IPS-NIHi11 (cell line): ENCODE results near the gene CHRM4.

Experiments used
- DNase-seq: peaks from one replicate; pipeline ENCODE4 v3.0.0; 2012; ENCODE audit warnings: mixed read lengths, low spot score

CHRM4 gene

DNA sequence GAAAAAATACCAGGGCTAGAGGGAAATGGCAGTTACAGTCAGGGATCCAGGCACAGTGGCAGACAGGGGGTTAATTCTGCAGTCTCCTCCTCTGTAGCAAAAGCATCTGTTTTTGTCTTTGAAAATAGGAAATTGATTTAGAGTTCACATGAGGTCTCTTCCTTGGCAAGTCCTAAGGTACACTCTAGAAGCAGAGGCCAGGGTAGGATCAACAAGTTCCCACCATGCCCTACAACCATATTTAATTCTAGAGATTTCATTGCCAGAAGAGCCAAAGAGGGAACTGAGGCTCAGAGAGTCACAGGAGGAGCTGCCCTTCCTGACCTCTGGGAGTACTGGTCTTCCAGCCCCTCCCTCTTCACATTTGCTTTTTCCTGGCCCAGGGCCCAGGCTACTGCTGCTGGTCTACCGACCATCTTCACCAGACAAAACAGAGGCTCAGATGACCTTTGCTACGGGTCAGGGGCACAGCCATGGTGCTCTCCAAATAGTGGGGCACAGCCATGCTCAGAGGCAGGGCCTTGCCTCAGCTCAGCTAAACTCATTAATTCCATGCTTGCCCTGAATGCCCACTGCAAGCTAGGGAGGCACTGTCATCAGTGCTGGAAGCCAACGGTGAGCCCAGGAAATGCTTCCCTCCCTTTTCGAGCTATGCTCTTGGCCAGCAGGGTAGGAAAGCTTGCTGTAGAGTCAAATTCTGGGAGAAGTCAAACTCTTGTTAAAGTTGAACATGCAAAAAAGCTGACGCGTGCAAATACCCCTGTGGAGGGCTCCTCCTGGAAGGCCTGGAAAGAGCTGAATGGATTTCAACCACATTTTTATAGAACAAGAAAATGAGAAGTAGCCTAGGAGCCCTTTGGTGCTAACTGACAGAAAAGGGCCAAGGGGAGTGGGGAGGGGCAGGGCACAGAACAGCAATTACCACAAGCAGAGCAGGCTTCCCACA is 11.7 kb upstream of the CHRM4 start:
- no peak for DNase-seq

GRCh38 chr11:46397526-46397925 is 6.0 kb upstream of the CHRM4 start:
- no peak for DNase-seq

- DNase-seq: no peak
These were observed 2.2 kb upstream of the CHRM4 start for GRCh38 chr11:46393759-46394158.

DNA sequence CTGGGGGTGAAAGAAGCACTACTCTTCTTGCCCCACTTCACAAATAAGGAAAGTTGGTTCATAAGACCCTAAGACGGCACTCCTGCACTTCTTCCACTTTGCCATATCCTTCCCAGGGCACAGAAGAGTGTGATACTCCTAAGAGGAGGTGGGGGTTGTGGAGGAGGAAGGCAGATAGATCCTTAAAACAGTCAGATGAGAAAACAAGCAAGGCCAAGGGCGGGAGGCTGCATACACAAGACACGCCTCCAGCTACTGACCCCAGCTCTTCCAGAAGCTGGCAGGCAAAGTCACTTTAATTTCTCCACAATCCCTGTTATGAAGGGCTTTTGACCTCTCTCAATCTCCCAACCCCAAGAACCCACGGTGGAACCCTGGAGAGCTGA is 1.6 kb upstream of the CHRM4 start:
- DNase-seq: no peak

DNA sequence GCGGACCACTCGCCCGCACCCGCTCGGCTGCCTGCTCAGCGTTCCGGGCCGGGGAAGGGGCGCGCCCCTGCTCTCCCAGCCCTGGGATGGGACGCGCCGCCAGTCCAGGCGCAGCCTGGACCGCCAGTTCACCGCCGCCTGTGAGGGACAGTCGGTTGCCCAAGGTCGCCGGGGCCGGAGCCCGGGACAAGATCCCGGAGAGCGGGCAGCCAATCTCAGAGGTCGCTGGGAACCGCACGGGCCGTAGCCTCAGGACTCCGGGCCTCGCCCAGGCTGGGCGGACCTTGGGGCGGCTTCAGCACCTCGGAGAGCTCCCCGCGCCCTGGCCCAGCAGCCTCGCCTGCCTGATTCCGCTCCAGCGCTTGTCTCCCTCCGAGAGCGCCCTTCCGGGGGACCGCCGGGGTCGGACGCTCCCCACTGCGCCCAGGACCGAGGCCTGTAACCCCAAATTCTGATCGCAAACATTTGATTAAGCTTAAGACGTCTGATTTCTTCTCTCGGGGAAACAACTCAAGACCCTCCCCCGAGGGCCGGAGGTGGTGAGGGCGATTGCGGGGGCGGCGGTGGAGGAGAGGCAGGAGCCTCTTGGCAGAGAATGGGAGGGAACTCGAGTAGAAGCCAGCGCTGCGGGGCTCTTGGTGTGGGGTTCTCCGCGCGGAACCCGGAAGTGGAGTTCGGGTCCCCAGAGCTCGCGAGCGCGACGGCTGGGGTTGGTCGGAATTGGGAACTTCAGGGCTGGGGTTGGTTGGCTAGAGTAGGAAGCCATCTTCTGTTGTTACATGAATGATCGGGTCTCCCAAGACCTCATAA is 1.1 kb upstream of the CHRM4 start:
- DNase-seq: peak; percentile 98

DNA sequence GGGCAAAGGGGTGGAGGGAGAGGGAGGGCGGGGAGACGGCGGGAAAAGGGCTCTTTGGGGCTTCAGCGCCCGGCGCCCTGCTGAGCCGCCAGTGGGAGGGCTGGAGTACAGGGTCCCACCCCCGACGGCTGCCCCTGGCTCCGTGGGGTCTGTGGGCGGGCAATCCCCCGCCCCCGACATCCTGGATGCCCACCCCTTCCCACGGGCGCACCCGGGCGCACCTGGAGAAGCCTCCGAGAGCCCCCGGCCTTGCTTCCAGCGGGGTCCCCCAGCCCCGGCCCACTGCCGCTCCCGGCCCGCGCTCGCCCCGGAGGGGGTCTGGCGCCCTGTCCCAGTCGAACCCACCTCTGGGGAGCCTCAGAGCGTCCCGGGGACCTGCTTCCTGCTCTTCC is 394 bp downstream of the CHRM4 start:
- no peak for DNase-seq

GRCh38 chr11:46390331-46391171 is 1.0 kb downstream of the CHRM4 start:
- no peak for DNase-seq

GRCh38 chr11:46389450-46390330 is 1.9 kb downstream of the CHRM4 start:
- DNase-seq: peak; percentile 88

GRCh38 chr11:46388619-46389449 is 2.7 kb downstream of the CHRM4 start:
- no peak for DNase-seq

DNA sequence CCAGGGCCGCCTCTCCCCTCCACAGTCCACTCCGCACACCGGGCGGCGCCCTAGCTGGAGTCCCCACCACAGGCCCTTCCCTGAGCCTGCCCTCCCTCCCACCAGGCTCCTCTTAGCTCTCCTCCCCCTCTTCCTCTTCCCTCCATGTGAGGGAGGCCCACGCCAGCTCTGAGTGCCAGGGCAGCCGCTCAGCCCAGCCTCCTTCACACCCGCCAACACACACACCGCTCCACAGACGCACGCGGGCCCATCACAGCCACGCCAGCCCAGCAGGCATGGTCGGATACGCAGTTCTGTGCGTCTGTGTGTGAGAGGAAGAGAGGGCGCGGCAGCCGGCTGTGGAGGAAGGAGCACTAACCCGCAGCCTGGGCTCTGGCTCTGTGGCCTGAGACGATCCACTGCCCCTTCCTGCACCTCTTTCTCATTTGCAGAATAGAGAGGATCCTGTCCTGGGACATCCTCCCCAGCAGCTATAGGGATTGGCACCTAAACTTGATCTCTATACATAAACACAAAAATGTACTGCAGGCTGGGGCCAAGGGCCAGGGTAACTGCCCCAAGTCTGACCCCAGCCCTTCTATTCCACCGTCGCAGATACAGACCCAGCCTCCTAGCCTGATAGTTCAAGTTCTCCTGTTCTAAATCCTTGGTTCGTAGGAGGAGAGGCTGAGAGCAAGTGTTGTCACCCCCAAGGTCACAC is 3.5 kb downstream of the CHRM4 start:
- DNase-seq: no peak

DNA sequence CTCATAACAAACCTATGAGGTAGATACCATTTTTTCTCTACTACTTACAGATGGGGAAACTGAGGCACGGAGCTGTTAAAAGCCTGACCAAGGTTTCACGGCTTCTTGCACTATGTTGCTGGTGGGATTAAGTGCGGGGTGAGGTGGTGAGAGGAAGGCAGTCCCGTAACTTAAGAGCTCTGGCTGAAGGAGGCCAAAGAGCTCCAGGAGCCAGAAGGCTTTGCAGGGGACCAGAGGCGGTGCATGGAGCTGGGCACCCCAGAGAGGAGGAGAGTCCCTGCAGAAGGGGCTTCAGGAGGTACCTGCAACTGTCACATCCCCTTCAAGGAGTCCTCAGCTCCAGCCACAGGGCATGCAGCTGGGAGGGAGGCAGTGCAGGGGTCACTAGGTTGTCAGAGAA is 4.1 kb downstream of the CHRM4 start:
- no peak for DNase-seq

- DNase-seq: no peak
These were observed 4.9 kb downstream of the CHRM4 start for GRCh38 chr11:46386674-46387073.

DNA sequence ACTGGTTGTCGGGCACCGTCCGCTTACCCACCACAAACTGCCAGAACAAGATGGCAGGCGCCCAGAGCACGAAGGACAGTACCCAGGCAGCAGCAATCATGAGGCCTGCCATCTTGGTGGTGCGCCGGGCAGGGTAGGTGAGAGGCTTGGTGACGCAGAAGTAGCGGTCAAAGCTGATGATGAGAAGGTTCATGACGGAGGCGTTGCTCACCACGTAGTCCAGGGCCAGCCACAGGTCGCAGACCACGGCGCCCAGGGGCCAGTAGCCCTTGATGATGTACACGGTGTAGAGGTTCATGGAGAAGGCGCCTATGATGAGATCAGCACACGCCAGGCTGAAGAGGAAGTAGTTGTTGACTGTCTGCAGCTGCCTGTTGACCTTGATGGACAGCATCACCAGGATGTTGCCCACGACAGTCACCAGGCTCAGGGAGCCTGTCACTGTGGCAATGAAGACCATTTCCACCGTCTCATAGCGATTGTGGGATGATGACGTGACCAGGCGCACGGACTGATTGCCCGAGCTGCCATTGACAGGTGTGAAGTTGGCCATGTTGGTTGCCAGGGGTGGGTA is 5.5 kb downstream of the CHRM4 start:
- no peak for DNase-seq

DNA sequence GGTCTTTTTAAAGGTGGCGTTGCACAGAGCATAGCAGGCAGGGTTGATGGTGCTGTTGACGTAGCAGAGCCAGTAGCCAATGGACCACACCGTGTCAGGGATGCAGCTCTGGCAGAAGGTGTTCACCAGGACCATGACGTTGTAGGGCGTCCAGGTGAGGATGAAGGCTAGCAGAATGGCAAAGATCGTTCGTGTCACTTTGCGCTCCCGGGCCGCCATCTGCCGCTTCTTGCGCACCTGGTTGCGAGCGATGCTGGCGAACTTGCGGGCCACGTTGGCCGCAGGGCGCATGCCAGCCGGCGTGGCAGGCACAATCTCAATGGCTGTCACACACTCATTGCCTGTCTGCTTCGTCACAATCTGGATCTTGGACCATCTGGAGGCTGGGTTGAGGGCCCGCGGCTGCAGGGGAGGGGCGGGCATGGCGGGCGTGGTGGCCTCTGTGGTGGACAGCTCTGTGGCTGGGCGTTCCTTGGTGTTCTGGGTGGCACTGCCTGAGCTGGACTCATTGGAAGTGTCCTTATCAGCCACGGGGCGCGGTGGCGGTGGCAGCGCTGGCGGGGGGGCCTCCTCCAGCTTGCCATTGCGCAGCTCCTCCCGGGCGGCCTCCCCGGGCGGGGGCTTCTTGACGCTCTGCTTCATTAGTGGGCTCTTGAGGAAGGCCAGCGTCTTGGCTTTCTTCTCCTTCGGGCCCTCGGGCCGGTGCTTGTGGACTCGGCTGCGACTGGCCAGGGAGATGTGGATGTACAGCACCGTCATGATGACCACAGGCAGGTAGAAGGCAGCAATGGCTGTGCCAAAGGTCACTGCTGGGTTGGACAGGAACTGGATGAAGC is 6.2 kb downstream of the CHRM4 start:
- no peak for DNase-seq

DNA sequence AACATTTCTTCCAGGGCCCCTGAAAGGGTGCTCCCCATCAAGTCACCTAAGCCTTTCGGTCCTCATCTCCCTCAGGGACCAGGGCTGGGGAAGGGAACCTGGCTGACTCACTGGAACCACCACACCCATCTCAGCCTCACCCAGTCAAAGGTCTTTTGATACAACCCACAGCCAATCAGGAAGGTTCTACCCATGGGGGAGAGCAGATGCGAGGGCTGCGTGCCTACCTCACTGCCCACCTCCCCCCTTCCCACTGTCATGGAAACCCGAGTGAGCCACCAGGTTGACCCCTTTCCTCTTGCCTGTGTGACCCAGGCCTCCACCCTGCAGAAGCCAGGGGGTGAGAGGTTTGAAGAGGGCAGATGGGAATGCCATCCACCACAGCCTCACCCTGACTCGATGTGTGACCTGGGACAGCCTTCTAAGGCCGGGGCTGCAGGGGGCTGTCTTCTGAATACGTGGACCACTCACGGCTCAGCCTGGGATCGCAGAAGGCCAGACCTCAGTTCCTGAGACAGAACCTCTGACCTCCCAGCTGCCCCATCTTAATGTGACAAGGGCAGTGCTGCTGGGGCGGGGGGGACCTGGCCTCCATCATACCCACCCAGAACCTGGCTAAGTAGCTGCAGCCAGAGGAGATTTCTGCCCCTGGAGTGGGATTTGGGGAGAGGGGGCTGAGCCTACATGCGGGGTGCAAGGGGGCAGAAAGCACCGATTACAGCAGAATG is 7.4 kb downstream of the CHRM4 start:
- DNase-seq: no peak

DNA sequence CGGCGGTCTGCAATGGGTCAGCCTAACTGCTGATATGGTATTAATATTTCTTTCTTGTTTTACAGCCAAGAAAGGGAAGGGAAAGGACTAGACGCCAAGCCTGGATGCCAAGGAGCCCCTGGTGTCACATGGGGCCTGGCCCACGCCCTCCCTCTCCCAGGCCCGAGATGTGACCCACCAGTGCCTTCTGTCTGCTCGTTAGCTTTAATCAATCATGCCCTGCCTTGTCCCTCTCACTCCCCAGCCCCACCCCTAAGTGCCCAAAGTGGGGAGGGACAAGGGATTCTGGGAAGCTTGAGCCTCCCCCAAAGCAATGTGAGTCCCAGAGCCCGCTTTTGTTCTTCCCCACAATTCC is 8.2 kb downstream of the CHRM4 start:
- DNase-seq: no peak

GRCh38 chr11:46382646-46383403 is 8.8 kb downstream of the CHRM4 start:
- DNase-seq: peak; percentile 63
